SK-N-DZ (cell line): ENCODE results near the gene FSHR.

Experiments used
- DNase-seq: peaks from one replicate; pipeline ENCODE4 v3.0.0-alpha.2; 2015; ENCODE audit warnings: low spot score

FSHR gene

DNA sequence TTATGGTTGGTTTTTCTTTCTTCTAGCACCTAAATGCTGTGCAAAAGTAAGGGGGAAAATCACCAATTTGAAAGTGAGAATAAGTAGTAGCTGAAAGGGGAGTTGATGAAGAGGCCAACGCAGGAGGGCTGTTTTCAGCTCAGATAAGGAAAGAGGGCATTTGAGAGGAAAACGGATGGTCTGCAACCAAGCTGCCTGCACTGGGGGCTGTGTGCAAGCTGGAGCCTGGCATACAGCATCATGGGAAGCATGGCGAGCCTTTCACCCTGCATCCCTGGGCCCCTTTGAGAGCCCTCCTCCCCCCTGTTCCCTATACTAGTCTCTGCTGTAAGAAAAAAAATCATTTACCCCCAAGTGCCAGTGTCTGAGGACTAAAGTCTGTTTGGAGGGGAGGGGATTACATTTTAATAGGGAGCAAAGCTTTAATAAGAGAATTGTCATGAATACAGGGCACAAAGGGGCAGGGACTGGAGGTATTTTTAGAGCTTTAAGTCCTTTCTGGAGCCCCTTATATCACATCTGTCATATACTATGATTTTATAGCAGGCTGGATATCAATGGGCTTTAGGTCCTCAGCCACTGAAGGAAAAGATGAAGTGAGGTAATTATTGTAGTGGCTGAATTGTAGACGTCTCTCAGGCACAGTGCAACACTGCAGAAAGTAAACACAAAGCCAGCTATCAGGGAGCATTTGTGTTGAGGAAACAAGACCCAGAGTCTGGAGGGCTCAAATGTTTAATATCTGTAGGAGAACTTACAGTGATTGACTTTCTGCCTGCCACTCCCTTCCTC is 120.7 kb downstream of the FSHR start:
- no peak for DNase-seq

DNA sequence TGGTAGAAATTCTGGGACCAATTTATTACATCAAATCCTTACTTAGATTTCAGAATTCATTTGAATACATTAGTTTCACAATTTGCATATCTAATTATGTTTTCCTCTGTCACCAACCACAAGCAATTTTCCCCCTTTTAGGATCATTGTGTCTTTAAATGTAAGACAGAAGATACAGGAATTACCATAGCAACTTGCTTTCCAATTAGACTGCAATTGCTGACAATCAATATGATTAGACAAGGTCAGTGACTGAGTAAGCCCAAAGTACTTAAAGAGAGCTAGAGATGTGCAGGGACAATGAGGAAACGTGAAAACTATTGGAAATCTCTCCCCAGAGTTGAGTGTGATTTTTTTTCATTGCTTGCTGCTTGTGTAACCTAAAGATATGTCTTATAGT is 121.4 kb downstream of the FSHR start:
- no peak for DNase-seq

DNA sequence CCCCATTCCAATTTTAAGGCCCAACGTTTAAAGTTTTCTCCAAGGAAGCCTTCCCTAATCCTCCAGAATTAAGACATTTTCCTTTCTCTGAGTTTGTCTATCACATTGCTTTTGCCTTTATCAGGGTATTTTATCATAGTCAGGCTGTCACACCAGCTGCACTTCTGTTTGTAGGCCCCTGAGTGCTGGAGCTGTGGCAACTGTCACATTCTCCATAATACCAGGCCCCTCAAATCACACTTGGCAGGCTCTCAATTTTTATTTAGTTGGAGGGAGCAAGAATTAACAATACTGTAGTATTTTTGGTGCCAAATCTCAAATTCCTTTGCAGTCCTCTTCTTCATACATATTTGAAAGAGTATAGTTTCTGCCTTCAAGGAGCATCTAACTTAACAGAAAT is 122.2 kb downstream of the FSHR start:
- peak; percentile 10 for DNase-seq

DNA sequence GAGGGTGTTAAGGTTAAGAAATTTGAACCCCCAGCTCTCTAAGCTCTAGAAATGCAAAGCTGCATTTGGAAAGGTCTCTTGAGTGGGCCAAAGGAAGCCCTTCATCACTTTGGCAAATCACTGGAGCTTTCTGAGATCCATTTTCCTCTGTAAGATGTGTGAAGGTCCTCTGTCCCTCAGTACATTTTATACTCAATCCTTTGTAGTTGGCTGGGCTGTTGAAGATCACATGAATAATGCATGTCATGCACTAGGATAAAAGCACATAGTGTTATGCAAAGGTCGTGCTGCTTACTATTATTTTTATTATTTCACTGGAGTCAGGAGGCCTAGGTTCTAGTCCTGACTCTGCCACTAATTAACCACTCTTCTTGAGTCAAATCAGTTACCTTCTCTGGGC is 124.9 kb downstream of the FSHR start:
- DNase-seq: no peak

DNA sequence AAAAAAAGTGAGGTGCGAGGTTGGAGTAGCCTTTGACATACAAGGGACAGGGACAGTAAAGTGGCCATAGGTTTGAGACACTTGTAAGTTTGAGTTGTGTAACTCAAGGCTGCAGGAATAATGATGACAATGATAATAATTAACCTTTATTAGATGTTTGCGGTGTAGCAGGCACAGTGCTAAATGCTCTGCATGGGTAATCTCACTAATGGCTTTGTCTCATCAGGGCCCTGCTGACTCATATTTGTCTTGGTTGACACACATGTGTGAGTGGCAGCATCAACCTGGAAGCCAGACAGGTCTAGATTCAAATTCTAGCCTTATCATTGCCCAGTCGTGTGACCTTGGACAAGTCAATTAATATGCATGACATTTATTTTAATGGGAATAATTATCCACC is 126.2 kb downstream of the FSHR start:
- DNase-seq: no peak

DNA sequence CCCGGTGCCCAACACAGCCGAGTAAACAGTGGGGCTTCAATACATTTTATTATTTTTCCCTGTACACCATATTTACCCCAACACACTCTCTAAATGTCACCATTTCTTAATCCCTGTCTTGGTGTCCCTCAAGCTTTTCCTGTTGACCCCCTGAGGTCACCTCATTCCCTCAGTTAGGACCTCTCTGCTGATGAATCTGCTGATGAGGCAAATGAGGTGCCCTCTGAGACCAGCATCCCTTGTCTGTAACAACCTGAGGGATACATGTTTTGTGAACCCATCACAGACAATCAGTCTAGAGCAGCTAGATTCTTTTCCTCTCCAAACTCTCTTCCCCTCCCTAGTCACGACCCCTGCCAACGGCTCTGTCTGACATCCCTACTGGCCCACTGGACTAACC is 127.6 kb downstream of the FSHR start:
- DNase-seq: no peak

DNA sequence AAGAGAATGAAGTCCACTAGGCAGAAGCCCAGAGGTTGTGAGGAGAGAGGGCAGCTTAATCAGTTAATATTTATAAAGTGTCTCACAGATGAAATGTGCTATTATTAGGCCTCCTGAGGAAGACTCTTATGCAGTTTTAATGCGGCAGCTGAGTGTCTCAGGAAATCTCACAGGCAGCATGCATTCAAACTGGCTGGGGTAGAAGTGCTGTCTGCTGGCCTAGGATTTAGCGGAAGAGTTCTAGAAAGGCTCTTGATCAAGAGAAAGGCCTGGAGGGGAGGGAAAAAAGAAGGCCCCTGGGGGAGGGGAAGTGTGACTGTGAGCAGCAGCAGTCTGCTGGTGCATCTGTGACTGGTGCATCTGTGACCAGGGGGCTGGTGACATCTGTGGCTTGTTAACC is 133.0 kb downstream of the FSHR start:
- DNase-seq: peak; percentile 18

DNA sequence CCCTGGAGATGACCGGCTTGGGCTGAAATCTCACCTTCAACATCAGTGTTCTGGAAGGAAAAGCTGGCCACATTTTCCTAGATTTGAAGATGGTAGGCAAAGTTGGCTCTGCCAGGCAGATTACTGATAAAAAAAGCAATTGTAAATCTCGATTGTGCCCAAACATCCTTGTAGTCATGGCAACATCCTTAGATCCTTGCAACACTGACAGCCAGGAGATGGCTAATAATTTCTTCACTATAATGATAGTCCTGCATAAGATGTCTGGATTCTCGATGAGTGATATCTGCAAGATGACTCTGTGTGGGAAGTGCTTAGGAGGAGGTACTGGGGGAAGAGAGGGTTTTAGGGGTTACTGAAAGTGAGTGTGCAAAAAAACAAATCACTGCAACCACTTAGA is 149.1 kb downstream of the FSHR start:
- no peak for DNase-seq

DNA sequence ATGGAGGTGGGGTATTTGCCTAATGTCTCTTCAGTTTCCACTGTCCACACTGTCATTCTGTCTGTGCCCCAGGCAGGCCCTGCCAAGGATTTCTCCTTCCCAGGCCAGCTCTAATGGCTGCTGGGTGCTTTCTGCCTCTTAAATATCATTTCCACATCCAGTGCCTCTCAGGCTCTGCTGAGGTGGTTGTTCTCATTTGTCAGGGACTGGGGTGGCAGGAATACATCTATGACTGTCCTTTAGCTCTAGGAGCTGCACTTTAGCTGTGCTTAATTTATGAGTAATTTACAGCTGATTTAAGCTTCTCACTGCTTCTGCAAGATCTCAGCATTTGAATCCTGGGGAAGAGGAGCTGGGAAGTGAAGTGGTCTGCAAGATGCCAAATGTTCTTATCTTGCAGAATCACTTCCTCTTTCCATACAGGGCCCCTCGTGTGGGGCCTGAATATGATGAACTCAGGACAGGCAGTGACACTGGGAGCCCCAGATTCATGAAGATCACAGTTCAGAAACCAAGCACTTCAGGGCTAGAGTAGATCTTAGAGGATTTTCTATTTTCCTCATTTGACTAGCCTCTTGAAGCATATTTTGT is 150.2 kb downstream of the FSHR start:
- DNase-seq: peak; percentile 56

DNA sequence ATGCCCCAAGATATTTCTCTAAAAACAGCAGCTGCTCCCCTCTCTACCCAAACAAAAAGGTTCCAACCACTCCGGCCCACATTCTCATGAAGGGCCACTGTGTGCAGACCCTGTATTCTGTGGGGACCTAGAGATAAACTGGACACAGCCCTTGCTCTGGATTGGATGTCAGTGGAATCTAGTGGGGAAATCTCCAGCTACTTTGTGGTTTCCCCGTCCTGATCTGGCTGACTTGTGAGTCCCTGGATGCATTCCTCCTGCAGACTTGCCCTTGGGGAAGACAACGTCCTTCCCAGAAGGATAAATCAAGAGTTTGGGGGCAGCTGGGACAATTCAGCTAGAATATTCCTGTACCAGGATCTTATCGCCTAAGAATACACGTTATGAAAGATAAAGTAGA is 151.1 kb downstream of the FSHR start:
- no peak for DNase-seq

DNA sequence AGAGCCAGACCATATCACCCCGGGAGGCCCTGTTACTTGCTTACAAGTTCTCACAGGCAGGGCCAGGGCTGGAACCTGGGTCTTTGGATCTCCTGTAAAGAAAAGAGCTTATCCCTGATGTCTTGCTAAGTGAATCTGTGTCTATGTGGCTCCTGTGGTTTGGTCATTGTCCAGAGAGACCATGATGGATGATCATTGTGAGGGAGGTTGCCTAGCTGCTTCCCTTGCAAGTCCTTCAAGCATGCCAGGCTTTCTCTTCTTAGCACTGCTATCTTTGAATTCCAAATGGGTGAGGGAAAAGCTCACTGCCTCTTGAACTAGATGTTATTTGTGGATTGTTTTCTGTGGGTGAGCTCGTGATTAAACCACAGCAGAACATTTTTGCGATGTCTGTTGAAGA is 151.6 kb downstream of the FSHR start:
- DNase-seq: no peak

DNA sequence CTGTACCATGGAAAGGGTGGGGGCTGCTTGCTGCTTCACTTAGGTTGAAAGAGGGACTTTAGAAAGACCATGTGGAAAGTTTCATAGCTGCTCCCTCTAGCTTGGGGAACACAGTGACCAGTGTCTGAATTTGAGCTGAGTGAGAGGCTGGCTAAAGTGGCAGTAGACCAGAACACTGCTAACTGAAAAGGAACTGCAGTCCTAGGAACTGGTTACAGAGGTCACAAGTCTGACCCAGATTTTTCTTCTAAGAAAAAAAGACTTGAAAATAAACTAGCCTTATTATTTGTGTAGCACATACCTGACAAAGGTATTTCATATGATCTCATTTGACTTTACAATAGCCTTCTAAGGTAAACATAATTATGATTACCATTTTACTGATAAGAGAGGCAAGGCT is 153.6 kb downstream of the FSHR start:
- DNase-seq: no peak

DNA sequence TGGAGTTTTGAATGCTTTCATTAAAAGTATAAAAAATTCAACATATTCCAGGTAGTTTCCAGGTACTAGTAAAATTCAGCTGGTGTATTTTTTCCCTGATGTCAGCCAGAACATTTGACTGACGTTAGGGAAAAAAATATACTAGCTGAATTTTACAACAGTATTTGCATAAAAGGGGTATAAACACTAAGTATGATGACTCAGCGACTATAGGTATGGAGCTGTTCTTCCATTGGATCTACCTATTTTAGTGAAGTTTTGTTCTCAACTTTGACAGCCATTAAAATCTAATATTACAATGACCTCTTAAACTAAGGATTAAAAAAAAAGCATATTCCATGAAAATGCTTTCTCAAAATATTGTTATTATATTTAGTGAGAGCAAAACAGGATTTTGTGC is 155.9 kb downstream of the FSHR start:
- no peak for DNase-seq

DNA sequence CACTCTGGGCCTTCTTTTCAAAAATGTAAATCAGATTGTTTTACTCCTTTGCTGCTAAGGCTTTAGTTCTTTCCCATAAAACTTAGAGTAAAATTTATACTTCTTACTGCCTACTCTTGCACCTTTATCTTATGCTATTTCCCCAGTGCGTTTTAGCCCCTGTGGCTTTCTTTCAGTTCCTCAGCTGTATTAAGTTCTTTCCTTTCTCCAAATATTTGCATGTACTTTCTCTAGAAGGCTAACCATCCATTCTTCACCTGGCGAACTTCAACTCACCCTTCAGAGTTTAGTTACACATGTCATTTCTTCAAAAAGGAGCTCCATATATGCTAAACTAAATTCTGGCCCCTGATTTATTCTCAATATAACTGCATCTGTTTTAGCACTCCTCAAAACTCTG is 160.7 kb downstream of the FSHR start:
- DNase-seq: no peak

DNA sequence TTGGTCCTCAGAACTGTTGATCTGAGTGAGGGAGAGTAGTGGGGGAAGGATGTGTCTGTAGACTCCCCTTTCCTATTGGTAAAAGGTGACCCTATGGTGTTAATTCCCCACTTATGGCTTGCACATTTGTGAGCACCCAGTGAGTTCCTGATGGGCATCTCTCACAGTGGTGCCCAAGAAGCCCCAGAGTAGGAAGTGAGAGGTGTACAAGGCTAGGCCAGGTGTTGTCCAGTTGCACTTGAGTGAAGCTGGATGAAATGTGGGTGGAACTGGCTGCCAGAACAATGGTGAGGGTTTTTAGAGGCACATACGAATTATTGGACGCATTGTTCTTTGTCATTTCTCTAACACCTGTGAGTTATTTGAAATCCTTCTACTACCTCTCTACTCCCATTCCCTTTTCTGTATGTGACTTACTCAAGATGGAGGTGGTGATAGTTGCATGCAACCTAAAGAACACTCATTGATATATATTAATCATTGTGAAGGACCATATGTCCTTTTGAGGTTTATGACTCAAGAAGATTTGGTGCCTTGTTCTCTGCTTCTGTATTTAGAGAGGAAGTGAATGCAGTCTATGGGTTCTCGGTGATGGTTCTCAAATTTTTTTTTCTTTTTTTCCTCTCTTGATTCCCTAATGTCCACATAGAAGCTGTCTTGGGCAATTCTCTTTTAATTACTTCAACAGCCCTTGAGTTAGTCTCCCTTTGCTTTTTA is 162.7 kb downstream of the FSHR start:
- DNase-seq: no peak

DNA sequence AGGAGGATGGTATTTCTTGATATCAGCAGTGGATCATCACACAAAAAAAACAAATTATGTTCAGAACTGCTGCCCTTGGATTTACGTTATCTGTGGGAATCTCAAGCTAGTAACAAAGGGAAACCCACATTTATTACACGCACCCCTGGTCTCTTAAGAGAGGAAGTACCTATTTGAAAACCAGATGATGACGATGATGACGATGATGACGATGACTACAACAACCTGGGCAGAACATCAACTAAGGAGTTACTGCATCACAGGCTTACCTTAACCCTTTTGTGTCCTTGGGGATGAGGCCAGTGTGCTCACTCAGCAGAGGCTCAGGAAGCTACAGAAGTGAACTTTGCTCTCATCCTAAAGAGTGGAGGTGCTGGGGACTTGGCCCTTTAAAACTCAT is 169.4 kb downstream of the FSHR start:
- no peak for DNase-seq

DNA sequence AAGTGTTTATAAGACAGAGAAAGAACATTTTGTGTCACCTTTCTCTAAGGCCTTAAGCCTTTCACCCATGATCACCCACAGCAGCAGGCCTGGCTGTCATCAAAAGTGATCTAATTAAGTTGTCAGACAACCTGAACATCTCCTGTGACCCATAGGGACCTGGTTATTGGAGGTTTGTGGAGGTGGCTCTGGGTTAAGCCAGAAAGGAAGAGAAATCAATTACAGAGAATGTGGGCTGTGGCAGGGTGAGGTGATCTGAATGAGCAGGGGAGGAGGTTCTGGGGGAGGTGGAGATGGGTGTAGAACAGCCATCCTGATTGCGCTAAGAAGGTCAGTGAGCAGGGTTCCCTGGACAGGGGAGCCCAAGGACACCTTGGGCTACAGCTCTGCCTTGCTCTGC is 170.8 kb downstream of the FSHR start:
- peak; percentile 86 for DNase-seq

DNA sequence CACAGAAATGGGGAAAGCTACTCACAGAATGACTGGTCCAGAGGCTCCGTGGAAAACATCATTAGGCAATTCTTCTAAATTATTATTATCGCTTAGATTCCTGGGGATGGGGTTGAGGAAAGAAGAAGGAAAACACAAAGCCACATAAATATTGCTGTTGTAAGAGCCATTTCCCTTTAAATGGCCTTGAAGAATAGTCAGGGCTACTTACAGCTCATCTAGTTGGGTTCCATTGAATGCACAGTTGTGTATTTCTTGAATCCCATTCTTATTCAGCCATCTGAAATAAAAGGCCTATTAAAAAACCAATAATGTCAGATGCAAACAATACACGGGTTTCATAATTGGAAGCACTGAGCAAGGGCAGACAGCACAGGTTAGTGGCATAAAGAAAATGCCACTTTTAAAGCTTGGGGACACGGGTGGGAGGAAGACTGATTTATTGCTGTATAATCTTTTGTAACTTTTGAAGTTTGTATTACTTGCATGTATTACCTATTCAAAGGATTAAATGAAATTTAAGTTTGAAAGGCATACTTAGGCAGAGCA is 171.4 kb downstream of the FSHR start:
- no peak for DNase-seq

DNA sequence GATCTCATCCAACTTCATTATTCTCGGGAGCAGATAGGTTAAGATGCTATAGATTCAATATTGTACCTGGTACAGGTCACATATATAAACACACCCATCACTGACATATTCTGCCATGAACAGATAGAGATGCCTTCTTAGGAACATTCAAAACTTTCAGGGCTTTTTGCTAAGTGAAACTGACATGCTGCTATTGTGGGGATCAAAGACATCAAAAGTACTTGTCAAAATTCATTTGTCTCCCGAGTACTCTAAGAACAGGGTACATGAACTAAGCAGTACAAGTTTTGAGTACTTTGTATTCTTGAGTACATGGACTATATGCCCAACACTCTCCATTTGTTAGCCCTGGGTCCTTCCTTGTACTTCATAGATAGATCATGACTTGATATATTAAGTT is 173.5 kb downstream of the FSHR start:
- no peak for DNase-seq

DNA sequence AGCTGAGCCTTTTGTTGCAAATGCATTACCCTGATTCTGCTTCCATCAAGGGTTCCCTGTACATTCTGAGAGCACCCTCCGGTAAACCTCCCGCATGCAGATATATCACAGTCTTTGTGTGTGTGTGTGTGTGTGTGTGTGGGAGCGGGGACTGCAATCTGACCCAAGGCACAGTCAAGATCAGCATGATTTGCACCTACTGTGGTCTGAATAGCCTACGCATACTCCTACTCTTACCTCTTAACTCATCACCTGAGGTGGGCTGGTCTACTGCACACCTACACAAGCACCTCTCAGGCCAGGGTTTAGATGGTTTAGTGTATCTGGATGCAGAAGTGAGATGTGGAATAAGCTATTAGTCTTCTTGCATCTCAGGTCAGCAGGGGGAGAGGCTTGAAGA is 174.6 kb downstream of the FSHR start:
- no peak for DNase-seq

DNA sequence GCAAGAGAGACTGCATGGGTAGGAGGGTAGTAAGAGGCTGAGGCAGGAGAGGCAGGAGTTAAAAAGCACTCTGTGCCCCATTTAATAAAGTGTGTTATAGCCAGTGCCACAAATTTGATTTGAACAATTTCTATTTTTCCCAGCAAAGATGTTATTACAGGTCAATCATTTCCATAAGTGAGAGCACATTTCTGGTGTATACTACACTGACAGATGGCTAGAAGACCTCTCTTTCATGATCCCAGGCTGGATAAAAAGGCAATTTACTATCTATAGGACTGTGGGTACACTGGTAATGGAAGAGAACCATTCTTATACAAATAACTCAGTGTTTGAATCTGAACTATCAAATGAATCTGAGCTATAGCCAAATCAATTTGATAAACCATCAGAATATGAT is 176.2 kb downstream of the FSHR start:
- DNase-seq: peak; percentile 21

DNA sequence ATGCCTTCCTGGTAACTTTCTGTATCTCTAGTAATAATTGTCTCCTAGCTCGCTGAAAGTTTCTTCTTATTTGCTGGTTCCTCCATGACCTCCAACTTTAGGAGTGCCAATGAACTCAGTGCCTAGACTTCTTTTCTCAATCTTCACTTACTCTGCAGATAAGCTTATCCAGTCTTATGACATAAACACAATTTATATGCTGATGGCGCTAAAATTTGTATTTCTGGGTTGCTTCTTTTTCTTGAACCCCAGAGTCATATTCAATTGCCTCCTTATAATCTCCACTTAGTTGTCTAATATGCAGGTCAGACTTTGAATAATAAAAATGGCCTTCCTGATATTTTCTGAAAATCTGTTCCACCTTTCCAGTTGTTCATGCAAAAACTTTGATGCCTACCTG is 182.5 kb downstream of the FSHR start:
- no peak for DNase-seq

DNA sequence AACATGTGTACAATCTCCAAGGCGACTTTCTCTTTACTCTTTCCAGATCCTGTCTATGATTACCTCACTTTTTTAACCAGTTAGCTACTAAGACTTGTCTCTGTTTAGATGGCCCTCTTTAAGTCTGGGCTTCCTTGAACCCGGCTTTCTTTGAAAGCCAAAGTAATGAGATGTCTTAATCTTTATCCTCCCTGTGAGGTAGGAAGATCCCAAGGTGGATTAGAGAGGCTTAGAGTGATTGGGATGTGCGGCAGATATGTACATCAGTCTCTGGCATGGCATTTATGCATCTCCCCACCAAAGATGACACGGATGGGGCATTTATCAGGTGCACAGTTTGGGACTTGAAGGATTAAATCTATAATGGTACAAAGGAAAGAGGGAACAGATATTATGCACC is 186.3 kb downstream of the FSHR start:
- no peak for DNase-seq
